Measurements from ENCODE around the gene GLT8D2.

GLT8D2 gene

DNA sequence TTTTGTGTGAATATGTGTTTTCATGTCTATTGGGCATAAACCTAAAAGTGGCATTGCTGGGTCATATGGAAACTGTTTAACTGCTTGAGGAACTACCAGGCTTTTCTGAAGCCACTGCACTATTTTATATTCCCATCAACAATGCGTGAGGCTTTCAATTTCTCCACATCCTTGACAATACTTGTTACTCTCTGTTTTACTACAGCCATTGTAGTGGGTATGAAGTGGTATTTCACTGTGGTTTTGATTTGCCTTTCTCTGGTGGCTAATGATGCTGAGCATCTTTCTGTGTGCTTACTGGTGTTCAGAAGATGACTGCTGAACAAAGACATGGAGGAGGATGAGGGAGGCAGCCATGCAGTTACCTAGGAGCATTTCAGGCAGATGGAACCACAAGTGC lies 97.5 kb downstream of the GLT8D2 start:
- DNase-seq (ENCODE audit: low read depth in 2 of 2): no peak

DNA sequence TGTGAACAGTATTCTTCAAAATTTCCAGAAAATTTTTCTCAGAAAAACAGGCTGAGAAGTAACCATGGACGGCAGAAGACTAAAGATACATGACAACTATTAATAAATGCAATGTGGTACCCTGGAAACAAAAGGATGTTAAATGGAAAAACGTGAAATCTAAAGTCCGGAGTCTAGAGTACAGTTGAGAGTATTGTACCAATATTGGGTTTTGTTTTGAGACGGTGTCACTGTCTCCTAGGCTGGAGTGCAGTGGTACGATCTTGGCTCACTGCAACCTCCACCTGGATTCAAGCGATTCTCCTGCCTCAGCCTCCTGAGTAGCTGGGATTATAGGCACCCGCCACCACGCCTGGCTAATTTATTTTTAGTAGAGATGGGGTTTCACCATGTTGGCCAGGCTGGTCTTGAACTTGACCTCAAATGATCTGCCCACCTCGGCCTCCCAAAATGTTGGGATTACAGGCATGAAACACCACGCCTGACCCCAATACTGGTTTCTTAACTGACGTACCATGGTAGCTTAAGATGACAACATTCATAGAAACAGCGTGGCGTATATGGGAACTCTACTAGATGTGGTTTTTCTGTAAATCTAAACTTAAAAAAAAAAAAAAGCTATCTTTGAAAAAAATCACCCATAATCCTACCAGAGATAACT lies 101.1 kb downstream of the GLT8D2 start:
- DNase-seq (ENCODE audit: low read depth in 2 of 2): no peak

DNA sequence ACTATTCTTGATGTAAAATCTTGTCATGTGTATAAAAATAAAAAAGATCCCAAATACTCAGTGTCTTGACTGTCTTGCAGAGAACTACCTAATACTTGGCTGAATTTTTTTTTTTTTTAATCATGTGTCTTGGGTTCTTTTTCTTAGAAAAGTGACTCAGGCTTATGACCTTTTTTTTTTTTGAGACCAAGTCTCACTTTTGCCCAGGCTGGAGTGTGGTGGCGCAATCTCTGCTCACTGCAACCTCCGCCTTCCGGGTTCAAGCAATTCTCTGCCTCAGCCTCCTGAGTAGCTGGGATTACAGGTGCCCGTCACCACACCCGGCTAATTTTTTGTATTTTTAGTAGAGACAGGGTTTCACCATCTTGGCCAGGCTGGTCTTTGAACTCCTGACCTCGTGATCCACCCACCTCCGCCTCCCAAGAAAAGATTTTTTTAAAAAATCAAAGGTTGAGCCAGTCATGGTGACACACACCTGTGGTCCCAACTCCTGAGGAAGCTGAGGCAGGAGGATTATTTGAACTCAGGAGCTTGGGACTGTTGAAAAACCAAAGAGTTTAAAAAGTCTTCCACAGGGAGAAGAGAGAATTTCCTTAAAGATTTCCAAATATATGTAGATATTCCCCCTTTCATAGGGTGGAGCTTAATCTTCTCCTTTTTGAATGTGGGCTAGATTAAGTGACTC lies 102.0 kb downstream of the GLT8D2 start:
- DNase-seq (ENCODE audit: low read depth in 2 of 2): no peak

DNA sequence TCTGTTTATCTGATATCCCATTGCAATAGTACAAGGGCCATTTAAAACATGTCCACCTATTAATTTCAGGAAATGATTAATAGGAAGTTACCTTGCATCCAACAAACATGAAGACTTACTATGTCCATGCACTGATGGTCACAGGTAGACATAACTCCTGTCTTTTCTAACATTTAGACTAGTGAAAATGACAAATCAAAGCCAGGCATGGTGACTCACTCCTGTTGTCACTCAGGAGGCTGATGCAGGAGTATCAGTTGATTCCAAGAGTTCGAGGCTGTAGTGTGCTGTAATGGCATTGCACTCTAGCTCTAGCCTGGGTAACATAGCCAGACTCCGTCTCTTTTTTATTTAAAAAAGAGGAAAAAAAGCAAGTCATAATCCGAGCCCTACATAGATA lies 105.0 kb downstream of the GLT8D2 start:
- no peak for DNase-seq (ENCODE audit: low read depth in 2 of 2)

Data from stimulated activated CD8-positive, alpha-beta memory T cell treated with anti-CD3 and anti-CD28 coated beads, Interleukin-15, amount 100 ng/mL, for 48 hours (primary cell).